GM10248 (cell line): ENCODE data around the gene OR10AD1.
A peak's percentile ranks its signal among the peaks of the same experiment; 100 is the strongest.

Source experiments
- CTCF ChIA-PET: fragments of 300-600 bp; sonication (Branson Sonifier 250); formaldehyde crosslinking; extraction: SDS; loops from one replicate; lab custom pipeline; 2021; ENCODE audit warnings: antibody characterized with exemption; lab: Yijun Ruan, JAX
- POLR2A ChIA-PET: fragments of 350-650 bp; sonication (Branson Sonifier 250); formaldehyde crosslinking; extraction: SDS; loops from one replicate; lab custom pipeline; 2020; ENCODE audit warnings: antibody characterized with exemption; lab: Yijun Ruan, JAX
- DNase-seq: peaks from one replicate; pipeline ENCODE4 v3.0.0; 2012; ENCODE audit errors: extremely low spot score
- TF ChIP-seq, protein P1 (sequence below): IDR thresholded peaks from 2 replicates; pipeline ENCODE4 v1.5.1; 2012; ENCODE audit warnings: mild to moderate bottlenecking, low read depth; ENCODE audit errors: extremely low read depth, missing control alignments, control extremely low read depth

The OR10AD1 gene

DNA sequence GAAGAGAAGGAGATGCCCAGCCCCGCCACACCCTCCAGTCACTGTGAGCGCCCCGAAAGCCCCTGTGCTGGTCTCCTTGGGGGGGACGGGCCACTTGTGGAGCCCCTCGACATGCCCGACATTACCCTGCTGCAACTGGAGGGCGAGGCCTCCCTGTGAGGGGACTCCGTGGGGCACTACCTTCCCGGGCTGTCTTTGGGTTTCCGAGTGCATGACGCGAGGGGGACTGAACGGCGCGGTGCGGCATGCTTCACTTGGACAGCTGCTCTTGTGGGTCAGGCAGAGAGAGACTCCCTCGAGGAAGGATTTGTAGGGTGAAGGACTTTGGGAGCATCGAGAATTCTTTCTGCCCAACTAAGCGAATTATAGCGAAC is 18.6 kb downstream of the OR10AD1 start:
- DNase-seq, result no peak
- TF ChIP-seq, protein P1, sequence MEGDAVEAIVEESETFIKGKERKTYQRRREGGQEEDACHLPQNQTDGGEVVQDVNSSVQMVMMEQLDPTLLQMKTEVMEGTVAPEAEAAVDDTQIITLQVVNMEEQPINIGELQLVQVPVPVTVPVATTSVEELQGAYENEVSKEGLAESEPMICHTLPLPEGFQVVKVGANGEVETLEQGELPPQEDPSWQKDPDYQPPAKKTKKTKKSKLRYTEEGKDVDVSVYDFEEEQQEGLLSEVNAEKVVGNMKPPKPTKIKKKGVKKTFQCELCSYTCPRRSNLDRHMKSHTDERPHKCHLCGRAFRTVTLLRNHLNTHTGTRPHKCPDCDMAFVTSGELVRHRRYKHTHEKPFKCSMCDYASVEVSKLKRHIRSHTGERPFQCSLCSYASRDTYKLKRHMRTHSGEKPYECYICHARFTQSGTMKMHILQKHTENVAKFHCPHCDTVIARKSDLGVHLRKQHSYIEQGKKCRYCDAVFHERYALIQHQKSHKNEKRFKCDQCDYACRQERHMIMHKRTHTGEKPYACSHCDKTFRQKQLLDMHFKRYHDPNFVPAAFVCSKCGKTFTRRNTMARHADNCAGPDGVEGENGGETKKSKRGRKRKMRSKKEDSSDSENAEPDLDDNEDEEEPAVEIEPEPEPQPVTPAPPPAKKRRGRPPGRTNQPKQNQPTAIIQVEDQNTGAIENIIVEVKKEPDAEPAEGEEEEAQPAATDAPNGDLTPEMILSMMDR, result no peak
- ChIA-PET POLR2A (no interaction called here), CTCF (interaction anchor here (4.7 kb wide), 1 partner anchor 434 kb away, joined by 15 read pairs; no protein-coding TSS in a partner anchor)

DNA sequence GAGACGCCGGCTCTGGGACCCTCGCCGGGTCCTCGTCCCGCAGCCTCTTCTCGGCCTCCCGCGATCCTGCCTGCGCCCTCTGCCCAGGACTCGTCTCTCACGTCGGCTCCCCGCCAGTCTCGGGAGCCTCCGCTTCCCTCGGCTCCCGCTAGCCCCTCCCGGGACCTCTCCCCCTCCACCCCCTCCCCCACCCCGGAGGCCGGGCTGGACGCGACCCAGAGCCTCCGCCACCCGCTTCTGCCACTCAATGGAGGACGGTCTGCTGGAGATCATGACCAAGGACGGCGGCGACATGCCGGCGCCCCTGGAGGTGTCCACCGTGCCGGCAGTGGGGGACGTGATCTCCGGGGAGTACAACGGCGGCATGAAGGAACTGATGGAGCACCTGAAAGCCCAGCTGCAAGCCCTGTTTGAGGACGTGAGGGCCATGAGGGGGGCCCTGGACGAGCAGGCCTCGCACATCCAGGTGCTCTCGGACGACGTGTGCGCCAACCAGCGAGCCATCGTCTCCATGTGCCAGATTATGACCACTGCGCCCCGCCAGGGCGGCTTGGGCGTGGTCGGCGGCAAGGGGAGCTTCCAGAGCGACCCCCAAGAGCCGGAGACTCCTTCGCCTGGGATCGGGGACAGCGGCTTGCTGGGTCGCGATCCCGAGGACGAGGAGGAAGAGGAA is 19.1 kb downstream of the OR10AD1 start:
- ChIA-PET CTCF (interaction anchor here (1.3 to 4.7 kb wide), 5 partner anchors 11 to 434 kb away, joined by 3 to 15 read pairs (median 9); no protein-coding TSS in a partner anchor), POLR2A (no interaction called here)
- TF ChIP-seq, protein P1, result no peak

DNA sequence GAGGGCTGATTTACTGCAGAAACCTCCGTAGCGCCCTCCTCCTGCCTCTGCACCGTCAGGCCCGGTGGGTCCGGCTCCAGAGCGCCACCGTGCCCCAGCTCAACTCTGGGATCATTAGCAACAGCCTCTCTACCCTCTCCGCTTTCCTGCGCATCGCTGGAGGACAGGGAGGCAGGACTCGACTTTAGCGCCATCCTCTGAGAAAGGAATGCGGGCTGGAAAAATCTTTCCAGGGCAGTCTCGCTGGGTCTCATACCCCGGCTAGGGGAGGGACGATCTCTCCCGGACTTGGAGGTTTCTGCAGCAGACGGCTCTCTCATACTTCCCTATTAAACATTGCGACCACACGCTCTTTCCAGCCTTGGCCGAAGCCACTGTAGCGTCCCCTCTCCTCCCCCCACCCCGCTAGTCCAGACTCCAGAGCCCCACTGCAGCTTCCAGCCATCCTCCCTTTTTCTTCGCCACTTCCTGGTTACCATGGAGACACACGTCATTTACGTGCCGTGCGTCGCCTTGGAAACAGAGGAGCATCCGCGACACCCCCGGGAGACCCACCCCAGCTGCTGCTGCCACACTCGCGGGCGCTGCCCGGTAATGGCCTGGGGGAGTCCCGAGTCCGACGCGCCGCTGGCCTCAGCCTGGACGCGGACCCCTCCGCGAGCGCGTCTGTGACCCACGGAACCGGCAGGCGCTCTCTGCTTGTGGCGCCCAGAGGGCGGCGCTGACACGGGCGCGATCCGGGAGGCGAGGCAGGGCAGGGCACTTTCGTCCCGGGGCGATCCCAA is 19.8 kb downstream of the OR10AD1 start, which contains the start of gene CCDC184:
TSS of gene CCDC184 (plus strand) at position 554 of the 785 bp plus-strand sequence. CDS start 479 bp downstream, outside the sequence.
- ChIA-PET POLR2A (no interaction called here), CTCF (interaction anchor here (0.7 to 1.9 kb wide), 7 partner anchors 12 to 435 kb away, joined by 3 to 12 read pairs (median 4); no protein-coding TSS in a partner anchor)
- TF ChIP-seq, protein P1, result peak; percentile 33
- peak; percentile 82 for DNase-seq

More for the DNA sequence above, 19.1 kb downstream of the OR10AD1 start:
- DNase-seq, result no peak

DNA sequence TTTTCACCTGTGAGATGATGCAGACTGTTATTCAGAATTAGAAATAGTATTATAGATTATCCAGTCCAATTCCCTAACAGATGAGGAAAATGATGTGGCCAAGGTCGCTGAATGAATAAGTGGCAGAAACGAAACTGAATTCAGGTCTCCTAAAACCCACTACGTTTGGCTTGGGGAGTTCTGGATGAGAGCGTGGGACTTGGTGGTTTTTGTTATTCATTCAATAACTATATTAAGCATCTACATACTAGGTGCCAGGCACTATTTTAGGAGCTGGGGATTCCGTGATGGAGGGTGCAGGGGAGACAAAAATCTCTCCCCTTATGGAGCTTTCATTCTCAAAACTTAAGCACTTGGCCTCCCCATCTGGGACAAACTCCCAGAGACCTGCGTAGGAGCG is 20.5 kb downstream of the OR10AD1 start:
- ChIA-PET POLR2A (no interaction called here), CTCF (interaction anchor here (0.7 to 1.9 kb wide), 7 partner anchors 12 to 436 kb away, joined by 3 to 12 read pairs (median 4); no protein-coding TSS in a partner anchor)
- DNase-seq, result no peak
- TF ChIP-seq, protein P1, result no peak

DNA sequence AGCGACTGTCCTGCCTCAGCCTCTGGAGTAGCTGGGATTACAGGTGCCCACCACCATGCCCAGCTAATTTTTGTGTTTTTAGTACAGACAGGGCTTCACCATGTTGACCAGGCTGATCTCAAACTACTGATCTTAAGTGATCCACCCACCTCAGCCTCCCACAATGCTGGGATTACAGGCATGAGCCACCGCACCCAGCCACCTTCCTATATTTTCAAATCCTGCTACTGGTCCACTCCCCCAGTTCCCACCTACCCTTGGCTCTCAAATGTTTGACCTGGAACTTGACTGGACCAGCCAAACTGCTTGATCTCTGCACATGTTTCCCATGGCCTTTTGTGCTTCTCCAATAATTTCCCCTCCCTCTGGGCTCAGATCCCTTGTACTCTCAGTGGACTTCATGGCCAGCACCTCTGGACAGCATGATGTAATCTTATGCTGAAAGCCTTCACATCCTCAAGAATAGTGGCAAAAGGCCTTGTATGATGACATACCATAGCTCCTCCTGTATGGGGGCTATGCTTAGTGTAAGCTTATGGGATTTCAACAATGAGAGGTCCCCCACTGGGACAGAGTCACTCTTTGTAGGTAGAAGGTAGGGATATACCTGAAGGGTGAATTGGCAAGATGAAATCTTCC is 22.1 kb downstream of the OR10AD1 start:
- POLR2A ChIA-PET, result no interaction called here
- TF ChIP-seq, protein P1, result no peak
- CTCF ChIA-PET, result interaction anchor here (0.8 to 3.2 kb wide), 4 partner anchors 10 to 23 kb away, joined by 3 to 14 read pairs (median 4); no protein-coding TSS in a partner anchor
- no peak for DNase-seq

DNA sequence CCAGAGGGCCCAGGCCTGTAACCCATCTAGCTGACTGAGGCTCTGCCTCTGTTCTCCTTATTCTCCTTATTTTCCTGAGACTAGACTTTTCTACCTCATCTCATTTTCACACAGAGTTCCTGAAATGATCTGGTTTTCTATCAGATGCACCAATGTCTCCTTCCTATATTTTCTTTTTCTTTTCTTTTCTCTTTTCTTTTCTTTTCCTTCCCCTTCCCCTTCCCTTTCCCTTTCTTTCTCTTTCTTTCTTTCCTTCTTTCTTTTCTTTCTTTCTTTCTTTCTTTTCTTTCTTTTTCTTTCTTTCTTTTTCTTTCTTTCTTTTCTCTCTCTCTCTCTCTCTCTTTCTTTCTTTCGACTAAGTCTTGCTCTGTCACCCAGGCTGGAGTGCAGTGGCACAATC is 22.7 kb downstream of the OR10AD1 start:
- DNase-seq, result no peak
- POLR2A ChIA-PET, result no interaction called here
- CTCF ChIA-PET, result interaction anchor here (1.0 to 4.0 kb wide), 4 partner anchors 9 to 438 kb away, joined by 3 to 26 read pairs (median 10); no protein-coding TSS in a partner anchor
- TF ChIP-seq, protein P1, result no peak
